GM19240 (cell line): Measurements from ENCODE around the gene KCNN2.
"Not testable (repeated sequence)": the region's sequence is repeated elsewhere in the genome, so short reads cannot be mapped to it uniquely, and the experiment has no call there.

Experiments used
- DNase-seq: peaks from one replicate; pipeline ENCODE4 v3.0.0; 2011; ENCODE audit warnings: low spot score; ENCODE audit not compliant: insufficient read length

KCNN2 gene

DNA sequence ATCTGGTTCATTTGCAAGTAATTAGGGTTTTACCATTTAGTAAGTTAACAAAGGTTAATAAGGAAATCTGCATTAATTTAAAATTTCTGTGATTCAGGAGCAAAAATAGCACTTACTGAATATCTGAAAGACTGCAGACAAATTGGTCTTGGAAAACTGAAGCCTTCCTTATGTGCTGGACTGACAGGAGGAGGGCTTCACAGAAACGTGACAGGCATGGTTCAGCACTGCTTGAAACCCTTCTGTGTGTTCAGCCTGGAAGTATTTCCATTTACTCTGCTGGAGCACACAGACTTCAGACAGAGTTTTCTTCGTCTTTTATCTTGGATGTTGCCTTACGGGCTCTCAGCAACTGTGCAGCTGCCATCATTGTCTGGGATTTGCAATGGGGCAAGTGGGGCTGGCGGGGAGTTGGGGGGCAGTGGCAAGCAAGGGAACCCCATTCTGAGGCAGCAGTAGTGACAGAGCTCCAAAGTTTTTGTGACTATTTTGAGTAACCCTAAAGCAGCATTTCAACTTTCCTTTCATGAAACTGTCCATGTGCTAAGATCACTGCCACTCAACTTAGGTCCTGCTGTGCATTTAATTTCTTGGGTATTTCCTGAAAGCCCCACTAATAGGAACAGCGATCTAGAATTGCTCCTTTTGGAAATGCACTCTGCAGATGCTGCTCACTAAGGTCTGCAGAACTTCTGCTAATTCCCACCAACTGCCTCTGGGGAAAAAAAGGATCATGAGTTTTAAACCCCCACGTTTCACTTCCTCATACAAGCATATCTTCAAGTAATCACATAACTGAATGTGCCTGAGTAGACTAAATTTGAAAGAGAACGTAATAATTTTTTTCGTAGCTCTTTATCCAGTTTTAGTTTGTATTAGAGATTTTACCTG, 56.6 kb downstream of the KCNN2 start:
- DNase-seq: no peak

GRCh38 chr5:114419067-114419388, 57.2 kb downstream of the KCNN2 start:
- DNase-seq: no peak

DNA sequence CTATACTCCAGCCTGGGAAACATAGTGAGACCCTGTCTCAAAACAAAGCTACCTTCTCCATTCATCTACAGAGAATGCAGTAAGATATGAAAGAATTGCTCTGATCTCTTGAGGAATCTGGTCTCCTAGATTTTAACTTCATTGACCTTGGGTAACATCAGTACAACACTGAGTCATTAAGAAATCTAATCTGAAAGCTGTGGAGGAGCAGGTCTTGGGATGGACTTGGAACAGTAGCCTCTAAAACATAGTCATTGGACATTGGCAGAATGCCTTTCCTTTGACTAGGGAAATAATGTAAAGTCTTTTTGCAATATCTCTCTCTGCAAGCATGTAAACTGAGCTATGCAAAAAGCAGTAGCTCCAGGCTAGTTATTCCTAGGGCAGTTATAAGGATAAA, 58.1 kb downstream of the KCNN2 start:
- DNase-seq: no peak

DNA sequence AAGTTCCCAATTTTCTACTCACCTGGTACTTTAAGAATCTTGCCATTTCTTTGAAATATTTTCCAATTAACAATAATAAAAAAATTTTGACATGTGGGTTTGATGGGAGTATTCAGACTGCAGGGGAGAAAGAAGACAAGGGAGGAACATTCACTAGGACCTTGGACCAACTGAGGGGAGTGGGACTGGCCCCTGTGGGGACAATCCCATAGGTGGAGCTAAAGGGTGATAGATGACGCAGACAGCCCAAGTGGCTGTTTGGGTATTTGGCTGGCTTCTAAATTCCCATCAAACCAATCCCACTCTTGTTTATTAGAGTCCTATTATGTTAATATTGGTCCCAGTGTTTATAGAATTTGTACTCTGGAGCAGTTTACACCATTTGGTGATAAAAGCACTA, 65.3 kb downstream of the KCNN2 start:
- no peak for DNase-seq

DNA sequence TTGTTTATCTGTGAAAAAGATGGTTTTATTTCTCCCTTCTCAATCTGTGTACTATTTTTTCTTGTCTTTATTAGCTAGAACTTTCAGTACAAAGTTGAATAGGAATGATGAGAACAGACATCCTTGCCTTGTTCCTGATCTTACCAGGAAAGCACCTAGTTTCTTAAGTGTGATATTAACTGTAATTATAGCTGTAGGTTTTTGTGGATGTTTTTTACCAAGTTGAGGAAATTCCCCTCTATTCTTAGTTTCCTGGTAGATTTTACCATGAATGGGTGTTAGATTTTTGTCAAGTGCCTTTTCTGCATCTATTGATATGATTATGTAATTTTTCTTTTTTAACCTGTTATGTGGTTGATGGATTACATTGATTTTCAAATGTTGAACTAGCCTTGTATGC, 68.7 kb downstream of the KCNN2 start:
- no peak for DNase-seq

DNA sequence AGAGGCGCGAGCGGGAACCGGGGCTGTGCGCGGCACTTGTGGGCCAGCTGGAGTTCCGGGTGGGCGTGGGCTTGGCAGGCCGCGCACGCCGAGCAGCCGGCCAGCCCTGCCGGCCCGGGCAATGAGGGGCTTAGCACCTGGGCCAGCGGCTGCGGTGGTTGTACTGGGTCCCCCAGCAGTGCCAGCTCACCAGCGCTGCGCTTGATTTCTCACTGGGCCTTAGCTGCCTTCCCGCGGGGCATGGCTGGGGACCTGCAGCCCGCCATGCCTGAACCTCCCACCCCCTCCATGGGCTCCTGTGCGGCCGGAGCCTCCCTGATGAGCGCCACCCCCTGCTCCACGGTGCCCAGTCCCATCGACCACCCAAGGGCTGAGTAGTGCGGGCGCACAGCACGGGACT, 70.8 kb downstream of the KCNN2 start:
- not testable (repeated sequence) for DNase-seq

DNA sequence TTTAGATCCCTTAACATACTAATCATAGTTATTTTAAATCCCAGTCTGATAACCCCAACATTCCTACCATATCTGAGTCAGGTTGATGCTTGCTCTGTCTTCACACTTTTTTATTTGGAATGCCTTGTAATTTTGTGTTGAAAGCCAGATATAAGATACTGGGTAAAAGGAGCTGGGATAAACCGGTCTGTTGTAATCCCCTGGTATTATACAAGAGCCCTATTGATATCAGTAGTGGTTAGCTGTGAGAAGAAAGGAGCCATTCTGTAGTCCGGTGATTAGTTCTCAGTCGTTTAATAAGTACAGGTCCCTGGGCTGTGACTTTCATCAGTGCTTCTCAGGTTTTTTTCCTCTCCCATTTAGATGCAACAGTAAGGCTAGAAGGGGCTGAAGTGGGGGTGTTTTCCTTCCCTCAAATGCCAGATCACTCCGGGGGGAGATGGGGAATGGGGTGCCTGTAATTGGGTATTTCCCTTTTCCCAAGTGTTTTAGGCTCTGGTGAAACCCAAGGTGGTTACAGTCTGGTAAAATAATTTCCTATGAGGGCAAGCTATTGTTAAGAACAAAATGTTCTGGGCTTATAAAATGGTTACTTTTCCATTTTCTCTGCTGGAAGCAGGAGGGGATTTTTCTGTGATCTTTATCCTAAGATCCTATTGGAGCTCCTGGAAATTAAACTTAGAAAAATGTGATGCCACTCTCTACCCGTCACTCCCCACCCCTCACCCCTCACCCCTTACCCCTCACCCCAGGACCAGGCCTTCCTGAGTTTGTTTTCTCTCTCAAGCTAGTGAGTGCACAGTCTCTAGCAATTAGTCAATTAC, 72.7 kb downstream of the KCNN2 start:
- no peak for DNase-seq

GRCh38 chr5:114435220-114435481, 73.3 kb downstream of the KCNN2 start:
- DNase-seq: no peak

DNA sequence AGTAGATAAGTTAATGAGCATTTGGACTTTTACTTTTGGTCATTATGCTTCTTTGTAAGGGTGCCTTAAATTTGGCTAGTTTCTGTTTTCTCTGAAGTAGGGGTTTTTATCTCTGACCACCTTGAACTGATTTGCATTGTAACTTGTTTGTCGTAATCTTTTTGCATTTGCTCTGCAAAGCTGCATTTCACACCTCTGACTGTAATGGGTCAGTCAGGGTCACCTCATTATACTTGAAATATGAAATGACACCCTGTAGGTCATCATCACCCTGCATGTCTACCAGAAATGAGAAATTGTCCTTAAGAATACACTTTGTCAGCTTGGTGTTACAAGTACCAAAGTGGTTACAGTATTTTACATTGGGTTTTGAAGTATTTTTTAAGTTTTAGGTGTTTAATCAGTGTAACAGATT, 74.0 kb downstream of the KCNN2 start:
- no peak for DNase-seq

DNA sequence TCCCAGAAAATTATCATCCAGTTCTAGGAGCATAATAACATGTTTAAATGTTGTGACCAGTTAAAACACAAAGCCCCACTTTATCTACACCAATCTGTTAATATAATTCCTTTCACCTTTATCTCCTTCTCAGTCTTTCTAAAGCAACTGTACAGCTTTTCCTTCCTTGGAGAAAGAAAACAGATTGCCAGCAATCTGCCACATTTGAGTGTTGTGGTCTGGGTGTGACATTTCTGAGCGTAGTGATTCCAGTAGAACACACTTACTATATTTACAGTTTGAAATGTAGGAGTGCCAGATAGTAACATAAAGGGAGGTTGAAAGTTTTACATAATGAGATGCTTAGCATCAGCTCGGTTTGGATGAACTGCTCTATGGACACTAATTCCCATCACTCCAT, 76.1 kb downstream of the KCNN2 start:
- DNase-seq: no peak

- no peak for DNase-seq
These were observed 76.6 kb downstream of the KCNN2 start for GRCh38 chr5:114438471-114438870.

GRCh38 chr5:114447084-114447773, 85.4 kb downstream of the KCNN2 start:
- no peak for DNase-seq

- DNase-seq: no peak
These were observed 86.6 kb downstream of the KCNN2 start for GRCh38 chr5:114448481-114448880.

- DNase-seq: peak; percentile 52
These were observed 88.1 kb downstream of the KCNN2 start for GRCh38 chr5:114449860-114450421.

DNA sequence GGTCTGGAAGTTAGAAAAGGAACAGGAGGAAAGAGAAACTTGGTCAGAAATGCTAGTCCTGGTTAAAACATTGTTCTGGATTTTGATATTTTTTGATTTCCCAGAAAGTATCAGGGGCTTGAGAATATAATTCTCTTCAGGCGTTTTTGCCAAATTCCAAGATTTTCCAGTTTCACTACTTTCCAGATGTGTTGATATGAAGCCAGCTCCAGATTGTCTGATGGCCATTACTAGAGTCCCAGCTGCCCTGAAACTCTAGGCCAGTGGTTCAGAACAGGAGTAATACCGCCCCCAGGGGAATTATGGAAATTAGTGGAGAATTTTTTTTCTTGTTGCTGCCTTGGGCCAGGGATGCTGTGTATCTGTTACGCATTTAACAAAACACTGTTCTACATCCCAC, 88.6 kb downstream of the KCNN2 start:
- no peak for DNase-seq

DNA sequence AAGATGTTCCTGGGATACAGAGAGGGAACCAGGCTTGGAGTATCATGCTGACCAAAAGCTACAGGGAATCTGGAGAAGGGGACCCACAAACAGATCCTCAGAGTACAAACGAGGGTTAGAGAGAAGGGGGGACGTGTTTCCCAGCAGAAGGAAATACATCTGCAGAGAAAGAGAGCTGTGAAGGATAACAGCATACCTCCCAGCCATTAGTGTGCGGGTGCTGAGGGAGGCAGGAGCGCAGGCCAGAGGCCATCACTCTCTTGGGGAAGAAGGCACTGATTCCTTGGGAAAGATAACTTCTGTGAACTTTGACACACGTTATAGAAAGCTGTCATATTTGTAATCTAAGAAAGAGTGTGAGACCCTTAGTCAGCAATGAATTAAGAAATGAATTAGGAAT, 96.9 kb downstream of the KCNN2 start:
- DNase-seq: no peak

GRCh38 chr5:114467171-114467570, 105.3 kb downstream of the KCNN2 start:
- no peak for DNase-seq

DNA sequence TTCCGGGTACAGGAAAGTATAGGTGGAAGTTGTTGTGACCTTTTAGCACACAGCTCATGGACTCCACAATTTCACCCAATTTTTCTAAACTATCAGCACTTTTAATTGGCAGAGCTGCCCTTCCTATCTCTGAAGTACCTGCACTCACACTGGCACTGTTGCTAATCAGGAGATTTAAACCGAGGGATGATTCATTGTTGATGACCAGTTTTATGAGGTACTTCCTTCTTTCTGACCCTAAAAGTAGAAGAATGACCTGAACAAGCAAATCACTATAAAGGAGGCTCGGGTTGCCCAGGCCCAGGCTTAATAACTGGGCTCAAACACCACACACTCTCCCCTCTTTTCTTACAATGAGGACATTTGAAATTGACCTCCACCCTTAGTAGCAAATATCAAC, 105.9 kb downstream of the KCNN2 start:
- DNase-seq: no peak

- DNase-seq: no peak
These were observed 107.5 kb downstream of the KCNN2 start for GRCh38 chr5:114469372-114469771.

DNA sequence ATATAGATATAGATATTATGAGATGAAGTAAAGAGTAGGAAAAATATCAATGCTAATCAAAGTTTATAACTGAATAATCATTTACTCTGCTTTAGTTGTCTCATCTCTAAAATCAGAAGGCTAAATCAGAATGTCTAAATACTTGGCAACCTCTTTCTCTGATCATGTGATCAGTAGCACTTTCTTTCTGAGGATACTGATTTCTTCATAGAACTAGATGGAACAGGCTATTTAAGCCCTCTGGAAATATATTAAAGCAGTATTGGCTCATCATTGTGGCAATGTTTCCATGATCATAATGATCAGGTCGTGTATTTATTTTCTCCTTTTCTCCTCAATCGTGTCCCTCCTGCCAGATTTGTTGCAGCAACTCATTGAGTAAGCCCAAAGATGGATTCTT, 109.7 kb downstream of the KCNN2 start:
- no peak for DNase-seq

GRCh38 chr5:114473541-114473940, 111.7 kb downstream of the KCNN2 start:
- DNase-seq: no peak

DNA sequence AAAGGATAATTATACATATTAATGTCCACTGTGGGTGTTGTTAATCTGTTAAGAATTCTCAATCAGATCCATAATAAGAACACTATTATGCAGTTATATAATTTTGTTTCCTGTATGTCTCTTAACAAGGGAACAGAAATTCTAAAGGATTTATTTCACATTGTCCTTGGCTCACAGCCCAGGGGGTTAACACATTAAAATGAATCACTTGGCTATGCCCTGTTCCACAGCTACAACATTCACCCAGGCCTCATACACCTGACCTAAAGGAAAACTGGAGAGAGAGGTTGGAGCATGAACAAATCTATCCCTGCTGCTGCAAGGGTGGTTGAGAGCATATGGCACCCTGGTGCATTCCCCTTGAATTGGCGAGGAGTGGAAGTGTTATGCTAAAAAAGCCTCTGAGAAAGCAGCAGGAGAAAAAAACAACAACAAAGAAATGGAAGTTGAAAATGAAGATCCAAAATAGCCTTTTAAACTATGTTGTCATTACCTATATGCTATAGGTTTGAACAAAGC, 116.0 kb downstream of the KCNN2 start:
- no peak for DNase-seq
